Neutrophil (primary cell): ENCODE measurements around the gene CYB561.

ENCODE experiments used
- H3K27ac ChIP-seq: fragments of 200-600 bp; sonication (generic); 2 replicates; pipeline ENCODE4 v1.5.1; 2016; ENCODE audit warnings: mild to moderate bottlenecking, moderate library complexity
- H3K27me3 ChIP-seq: fragments of 200-600 bp; sonication (generic); 2 replicates; pipeline ENCODE4 v1.6.0; 2016; ENCODE audit warnings: mild to moderate bottlenecking
- H3K36me3 ChIP-seq: fragments of 200-600 bp; sonication (generic); 2 replicates; pipeline ENCODE4 v1.5.1; 2017
- H3K4me1 ChIP-seq, 2 experiments: fragments of 200-600 bp in 1 of 2; sonication (generic) in 1 of 2; 1 replicate in 1 of 2; 2 replicates in 1 of 2; pipeline versions ENCODE4 v1.5.1 to v1.6.1; 2013 to 2016; ENCODE audit warnings: low read depth in 1 of 2, low read length in 1 of 2, mild to moderate bottlenecking in 1 of 2, moderate library complexity in 1 of 2; ENCODE audit not compliant: control insufficient read depth in 1 of 2, insufficient read depth in 1 of 2
- H3K4me3 ChIP-seq, 2 experiments: fragments of 200-600 bp in 1 of 2; sonication (generic) in 1 of 2; 1 replicate in 1 of 2; 2 replicates in 1 of 2; pipeline ENCODE4 v1.5.1; 2013 to 2016; ENCODE audit warnings: low read depth in 1 of 2, low read length in 1 of 2, mild to moderate bottlenecking in 1 of 2, moderate library complexity in 1 of 2
- H3K9me3 ChIP-seq: fragments of 200-600 bp; sonication (generic); 2 replicates; pipeline ENCODE4 v1.5.1; 2016
- CTCF ChIP-seq: fragments of 200-600 bp; sonication (generic); IDR thresholded peaks from 2 replicates; pipeline ENCODE4 v1.5.1; 2016; ENCODE audit warnings: antibody characterized with exemption

Gene CYB561

GRCh38 chr17:63447471-63448009 is 1.4 kb upstream of the CYB561 start:
- no peak overlapping the region for H3K27ac ChIP-seq
- TF ChIP-seq CTCF = no peak
- H3K27me3 ChIP-seq = peaks cover 98% of the 10 kb centered on the region
- H3K36me3 ChIP-seq = no peaks in the 10 kb centered on the region
- no peaks in the 10 kb centered on the region for H3K9me3 ChIP-seq
- peak overlapping the region in 1 of 2 experiments; percentile 76 for H3K4me3 ChIP-seq
- H3K4me1 ChIP-seq = peaks cover 18 to 20% of the 10 kb centered on the region in 2 experiments

- Histone ChIP-seq H3K4me3 (peak overlapping the region; percentile 51 to 76), H3K27me3 (peaks cover 92% of the 10 kb centered on the region)
These were observed 806 bp upstream of the CYB561 start for GRCh38 chr17:63446753-63447470.

GRCh38 chr17:63445571-63445953 is 544 bp downstream of the CYB561 start:
- Histone ChIP-seq H3K27ac (no peak overlapping the region), H3K36me3 (no peaks in the 10 kb centered on the region), H3K4me1 (peaks cover 18 to 20% of the 10 kb centered on the region in 2 experiments), H3K27me3 (peaks cover 79% of the 10 kb centered on the region), H3K4me3 (peak overlapping the region; percentile 51 to 76), H3K9me3 (no peaks in the 10 kb centered on the region)
- no peak for TF ChIP-seq CTCF

More at GRCh38 chr17:63446753-63447470, 806 bp upstream of the CYB561 start:
- Histone ChIP-seq H3K4me1 (peaks cover 18 to 20% of the 10 kb centered on the region in 2 experiments), H3K9me3 (no peaks in the 10 kb centered on the region), H3K27ac (peak overlapping the region; percentile 6), H3K36me3 (no peaks in the 10 kb centered on the region)
- no peak for TF ChIP-seq CTCF

GRCh38 chr17:63445065-63445464 is 1.0 kb downstream of the CYB561 start:
- Histone ChIP-seq H3K27me3 (peaks cover 74% of the 10 kb centered on the region), H3K9me3 (no peaks in the 10 kb centered on the region), H3K27ac (no peak overlapping the region), H3K4me1 (peaks cover 18 to 20% of the 10 kb centered on the region in 2 experiments), H3K36me3 (no peaks in the 10 kb centered on the region), H3K4me3 (peak overlapping the region in 1 of 2 experiments; percentile 76)
- no peak for TF ChIP-seq CTCF

GRCh38 chr17:63444457-63444856 is 1.6 kb downstream of the CYB561 start:
- peaks cover 18 to 22% of the 10 kb centered on the region in 2 experiments for H3K4me1 ChIP-seq
- no peak overlapping the region for H3K4me3 ChIP-seq
- H3K36me3 ChIP-seq = no peaks in the 10 kb centered on the region
- H3K9me3 ChIP-seq = no peaks in the 10 kb centered on the region
- no peak overlapping the region for H3K27ac ChIP-seq
- TF ChIP-seq CTCF = no peak
- peaks cover 73% of the 10 kb centered on the region for H3K27me3 ChIP-seq
